SK-N-SH (cell line): ENCODE measurements around the gene RHBDL3. TPM values are rescaled to one million over a fixed set of nuclear protein-coding genes. Genes with fewer than 3 reads are reported as not detected.

Experiments
- CTCF ChIA-PET: fragments of 300-600, 350-600 bp; formaldehyde crosslinking; extraction: SDS; loops from one replicate; lab custom pipeline; 2021; lab: Yijun Ruan, JAX
- POLR2A ChIA-PET: fragments of 350-600 bp; sonication (Branson Sonifier 250); formaldehyde crosslinking; extraction: SDS; loops from one replicate; lab custom pipeline; 2020; ENCODE audit warnings: antibody characterized with exemption, inconsistent platforms; lab: Yijun Ruan, JAX
- DNase-seq: peaks from one replicate; pipeline ENCODE4 v3.0.0; 2012
- H2AFZ ChIP-seq: fragments of 200-600 bp; sonication (generic); 2 replicates; pipeline ENCODE4 v1.8.1; 2016; ENCODE audit warnings: antibody characterized with exemption, mild to moderate bottlenecking, low read depth
- H3F3A ChIP-seq: fragments of 200-600 bp; sonication (generic); replicated peaks from 2 replicates; pipeline ENCODE3; 2016; ENCODE audit warnings: antibody characterized with exemption, mild to moderate bottlenecking; ENCODE audit not compliant: insufficient read depth
- H3K27ac ChIP-seq, 2 experiments: fragments of 200-500 bp in 1 of 2; fragments of 200-600 bp in 1 of 2; sonication (Bioruptor generic) in 1 of 2; sonication (generic), shearing (Covaris generic) in 1 of 2; 2 replicates each; pipeline versions ENCODE4 v1.5.1 to v1.6.1; 2014 to 2016; ENCODE audit warnings: low read depth in 2 of 2, inconsistent platforms in 1 of 2, low read length in 1 of 2, mild to moderate bottlenecking in 1 of 2, mixed read lengths in 1 of 2
- H3K27me3 ChIP-seq: fragments of 200-600 bp; sonication (generic), shearing (Covaris generic); 2 replicates; pipeline ENCODE4 v1.6.1; 2016; ENCODE audit warnings: mixed run types; ENCODE audit not compliant: insufficient read depth
- H3K36me3 ChIP-seq, 2 experiments: fragments of 200-500 bp in 1 of 2; fragments of 200-600 bp in 1 of 2; sonication (Bioruptor generic) in 1 of 2; sonication (generic) in 1 of 2; replicated peaks in 1 of 2; 2 replicates each; pipeline versions ENCODE3 to v1.5.1; 2014 to 2016; ENCODE audit warnings: low read length in 1 of 2, mild to moderate bottlenecking in 1 of 2; ENCODE audit not compliant: insufficient read depth in 2 of 2, control insufficient read depth in 1 of 2
- H3K4me1 ChIP-seq, 2 experiments: fragments of 200-500 bp in 1 of 2; fragments of 200-600 bp in 1 of 2; sonication (Bioruptor generic) in 1 of 2; sonication (generic), shearing (Covaris generic) in 1 of 2; 2 replicates each; pipeline versions ENCODE4 v1.5.1 to v1.6.1; 2014 to 2016; ENCODE audit warnings: low read depth in 1 of 2, low read length in 1 of 2, mixed run types in 1 of 2; ENCODE audit not compliant: insufficient read depth in 2 of 2, control insufficient read depth in 1 of 2
- H3K4me2 ChIP-seq: fragments of 200-600 bp; sonication (generic), shearing (Covaris generic); 2 replicates; pipeline ENCODE4 v1.6.1; 2017; ENCODE audit warnings: mixed run types
- H3K4me3 ChIP-seq, 2 experiments: fragments of 200-500 bp in 1 of 2; fragments of 200-600 bp in 1 of 2; sonication (Bioruptor generic) in 1 of 2; sonication (generic), shearing (Covaris generic) in 1 of 2; 2 replicates each; pipeline versions ENCODE4 v1.5.1 to v1.8.1; 2014 to 2016; ENCODE audit warnings: low read depth in 2 of 2, inconsistent platforms in 1 of 2, low read length in 1 of 2, mild to moderate bottlenecking in 1 of 2, mixed read lengths in 1 of 2, moderate library complexity in 1 of 2
- H3K79me2 ChIP-seq: fragments of 200-600 bp; sonication (generic); 2 replicates; pipeline ENCODE4 v1.8.1; 2017; ENCODE audit warnings: mild to moderate bottlenecking; ENCODE audit not compliant: insufficient read depth
- H3K9ac ChIP-seq: fragments of 200-600 bp; sonication (generic); 2 replicates; pipeline ENCODE4 v1.6.1; 2017; ENCODE audit warnings: mixed run types
- H3K9me2 ChIP-seq: fragments of 200-600 bp; sonication (generic); 2 replicates; pipeline ENCODE4 v1.6.1; 2017; ENCODE audit warnings: mixed run types
- H3K9me3 ChIP-seq: fragments of 200-600 bp; sonication (generic); 2 replicates; pipeline ENCODE4 v1.6.1; 2017; ENCODE audit warnings: mixed run types, mild to moderate bottlenecking, moderate library complexity
- H4K20me1 ChIP-seq: fragments of 200-600 bp; sonication (generic); 2 replicates; pipeline ENCODE4 v1.6.1; 2017; ENCODE audit warnings: mild to moderate bottlenecking, mixed run types; ENCODE audit not compliant: insufficient read depth
- CHD2 ChIP-seq: fragments of 150-350 bp; IDR thresholded peaks from 2 replicates; pipeline ENCODE4 v1.6.1; 2018; ENCODE audit warnings: low read length; ENCODE audit not compliant: partially characterized antibody
- ELF1 ChIP-seq: IDR thresholded peaks from 2 replicates; pipeline ENCODE4 v1.4.0; 2012
- EZH2phosphoT487 ChIP-seq: fragments of 200-600 bp; sonication (generic); IDR thresholded peaks from 2 replicates; pipeline ENCODE4 v1.6.1; 2017; ENCODE audit warnings: low read depth, mixed run types, mild to moderate bottlenecking, antibody characterized with exemption, moderate library complexity, borderline replicate concordance
- FOSL2 ChIP-seq: IDR thresholded peaks from 2 replicates; pipeline ENCODE4 v1.4.0; 2012; ENCODE audit warnings: low read depth, mild to moderate bottlenecking, moderate library complexity, borderline replicate concordance
- FOXJ3 ChIP-seq: sonication (generic); formaldehyde crosslinking; IDR thresholded peaks from 2 replicates; pipeline ENCODE4 v1.5.1; 2020; ENCODE audit warnings: mild to moderate bottlenecking, missing genetic modification reagents
- FOXM1 ChIP-seq: IDR thresholded peaks from 2 replicates; pipeline ENCODE4 v1.4.0; 2012; ENCODE audit warnings: low read depth, mild to moderate bottlenecking
- JUND ChIP-seq: IDR thresholded peaks from 2 replicates; pipeline ENCODE4 v1.4.0; 2012
- MAX ChIP-seq: IDR thresholded peaks from 2 replicates; pipeline ENCODE4 v1.4.0; 2012; ENCODE audit warnings: low read depth
- NFIC ChIP-seq: IDR thresholded peaks from 2 replicates; pipeline ENCODE4 v1.4.0; 2012; ENCODE audit warnings: borderline replicate concordance
- NRF1 ChIP-seq: IDR thresholded peaks from 2 replicates; pipeline ENCODE4 v1.6.1; 2012; ENCODE audit warnings: low read depth, mild to moderate bottlenecking, low read length
- RAD21 ChIP-seq: IDR thresholded peaks from 2 replicates; pipeline ENCODE4 v1.6.1; 2012; ENCODE audit warnings: mild to moderate bottlenecking, low read length
- RXRA ChIP-seq: IDR thresholded peaks from 2 replicates; pipeline ENCODE4 v1.4.0; 2012; ENCODE audit warnings: low read depth, mild to moderate bottlenecking, borderline replicate concordance
- SIN3A ChIP-seq: IDR thresholded peaks from 2 replicates; pipeline ENCODE4 v1.6.1; 2012; ENCODE audit warnings: low read depth, mild to moderate bottlenecking, low read length, moderate library complexity, borderline replicate concordance
- TCF12 ChIP-seq: IDR thresholded peaks from 2 replicates; pipeline ENCODE4 v1.4.0; 2012
- TEAD4 ChIP-seq: IDR thresholded peaks from 2 replicates; pipeline ENCODE4 v1.4.0; 2012; ENCODE audit warnings: mild to moderate bottlenecking, borderline replicate concordance; ENCODE audit not compliant: insufficient read depth
- YY1 ChIP-seq: IDR thresholded peaks from 2 replicates; pipeline ENCODE4 v1.4.0; 2012; ENCODE audit warnings: low read depth, mild to moderate bottlenecking
- WGBS: methylation state at CpG from one replicate; pipeline ENCODE4 v1.1.6; 2017; ENCODE audit warnings: low lambda C conversion rate; 5-methylcytosine and 5-hydroxymethylcytosine counted together
- polyA plus RNA-seq, 3 experiments: library from polyadenylated mRNA; depleted of rRNA; stranded (reverse); fragments of >200 nt; gene quantifications; 2 replicates each; pipeline ENCODE4 v1.2.3, GENCODE V29; 2012
- TF ChIP-seq, protein P1 (sequence below): IDR thresholded peaks from 2 replicates; pipeline ENCODE4 v1.4.0; 2012; ENCODE audit warnings: low read depth, borderline replicate concordance
- TF ChIP-seq, protein P2 (sequence below): IDR thresholded peaks from 2 replicates; pipeline ENCODE4; 2012
- TF ChIP-seq, protein P3 (sequence below): fragments of 200-600 bp; sonication (generic); IDR thresholded peaks from 2 replicates; pipeline ENCODE4 v1.6.1; 2017; ENCODE audit warnings: antibody characterized with exemption, mild to moderate bottlenecking, moderate library complexity

The RHBDL3 gene
- polyA plus RNA-seq, 1 of the 3 experiments (the other 2 are of a cell fraction), result 0.72 TPM

DNA sequence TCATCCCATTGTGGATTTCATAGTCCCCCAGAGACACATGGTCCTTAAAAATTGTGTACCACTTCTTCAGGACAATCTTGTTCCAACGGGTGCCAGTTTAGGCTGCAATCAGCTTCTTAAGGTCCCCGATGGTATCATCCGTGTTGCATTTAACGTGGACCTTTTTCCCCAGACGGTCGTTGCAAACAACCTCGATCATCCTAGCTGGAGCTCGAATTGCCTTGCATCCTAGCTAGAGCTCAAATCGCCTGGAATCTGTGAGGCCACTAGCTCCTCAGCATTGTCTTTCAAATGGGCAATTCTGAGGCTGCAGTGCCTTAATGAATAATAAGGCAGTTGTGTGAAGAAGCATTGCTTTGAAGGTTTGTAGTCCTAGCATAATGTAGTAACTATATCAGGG lies 37.7 kb upstream of the RHBDL3 start:
- no peak for TF ChIP-seq FOSL2
- no peak for TF ChIP-seq JUND
- TF ChIP-seq FOXM1, result no peak
- no peak for TF ChIP-seq CHD2
- TF ChIP-seq NFIC, result no peak
- no peak for TF ChIP-seq SIN3A
- TF ChIP-seq, protein P1, sequence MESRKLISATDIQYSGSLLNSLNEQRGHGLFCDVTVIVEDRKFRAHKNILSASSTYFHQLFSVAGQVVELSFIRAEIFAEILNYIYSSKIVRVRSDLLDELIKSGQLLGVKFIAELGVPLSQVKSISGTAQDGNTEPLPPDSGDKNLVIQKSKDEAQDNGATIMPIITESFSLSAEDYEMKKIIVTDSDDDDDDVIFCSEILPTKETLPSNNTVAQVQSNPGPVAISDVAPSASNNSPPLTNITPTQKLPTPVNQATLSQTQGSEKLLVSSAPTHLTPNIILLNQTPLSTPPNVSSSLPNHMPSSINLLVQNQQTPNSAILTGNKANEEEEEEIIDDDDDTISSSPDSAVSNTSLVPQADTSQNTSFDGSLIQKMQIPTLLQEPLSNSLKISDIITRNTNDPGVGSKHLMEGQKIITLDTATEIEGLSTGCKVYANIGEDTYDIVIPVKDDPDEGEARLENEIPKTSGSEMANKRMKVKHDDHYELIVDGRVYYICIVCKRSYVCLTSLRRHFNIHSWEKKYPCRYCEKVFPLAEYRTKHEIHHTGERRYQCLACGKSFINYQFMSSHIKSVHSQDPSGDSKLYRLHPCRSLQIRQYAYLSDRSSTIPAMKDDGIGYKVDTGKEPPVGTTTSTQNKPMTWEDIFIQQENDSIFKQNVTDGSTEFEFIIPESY, result no peak
- TF ChIP-seq YY1, result no peak
- TF ChIP-seq, protein P2, sequence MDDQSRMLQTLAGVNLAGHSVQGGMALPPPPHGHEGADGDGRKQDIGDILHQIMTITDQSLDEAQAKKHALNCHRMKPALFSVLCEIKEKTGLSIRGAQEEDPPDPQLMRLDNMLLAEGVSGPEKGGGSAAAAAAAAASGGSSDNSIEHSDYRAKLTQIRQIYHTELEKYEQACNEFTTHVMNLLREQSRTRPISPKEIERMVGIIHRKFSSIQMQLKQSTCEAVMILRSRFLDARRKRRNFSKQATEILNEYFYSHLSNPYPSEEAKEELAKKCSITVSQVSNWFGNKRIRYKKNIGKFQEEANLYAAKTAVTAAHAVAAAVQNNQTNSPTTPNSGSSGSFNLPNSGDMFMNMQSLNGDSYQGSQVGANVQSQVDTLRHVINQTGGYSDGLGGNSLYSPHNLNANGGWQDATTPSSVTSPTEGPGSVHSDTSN, result no peak
- no peak for TF ChIP-seq MAX
- no peak for TF ChIP-seq RXRA
- no peak for TF ChIP-seq ELF1
- no peak for TF ChIP-seq NRF1
- TF ChIP-seq TCF12, result no peak
- TF ChIP-seq, protein P3, sequence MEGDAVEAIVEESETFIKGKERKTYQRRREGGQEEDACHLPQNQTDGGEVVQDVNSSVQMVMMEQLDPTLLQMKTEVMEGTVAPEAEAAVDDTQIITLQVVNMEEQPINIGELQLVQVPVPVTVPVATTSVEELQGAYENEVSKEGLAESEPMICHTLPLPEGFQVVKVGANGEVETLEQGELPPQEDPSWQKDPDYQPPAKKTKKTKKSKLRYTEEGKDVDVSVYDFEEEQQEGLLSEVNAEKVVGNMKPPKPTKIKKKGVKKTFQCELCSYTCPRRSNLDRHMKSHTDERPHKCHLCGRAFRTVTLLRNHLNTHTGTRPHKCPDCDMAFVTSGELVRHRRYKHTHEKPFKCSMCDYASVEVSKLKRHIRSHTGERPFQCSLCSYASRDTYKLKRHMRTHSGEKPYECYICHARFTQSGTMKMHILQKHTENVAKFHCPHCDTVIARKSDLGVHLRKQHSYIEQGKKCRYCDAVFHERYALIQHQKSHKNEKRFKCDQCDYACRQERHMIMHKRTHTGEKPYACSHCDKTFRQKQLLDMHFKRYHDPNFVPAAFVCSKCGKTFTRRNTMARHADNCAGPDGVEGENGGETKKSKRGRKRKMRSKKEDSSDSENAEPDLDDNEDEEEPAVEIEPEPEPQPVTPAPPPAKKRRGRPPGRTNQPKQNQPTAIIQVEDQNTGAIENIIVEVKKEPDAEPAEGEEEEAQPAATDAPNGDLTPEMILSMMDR, result no peak
- TF ChIP-seq EZH2phosphoT487, result no peak
- TF ChIP-seq RAD21, result no peak
- TF ChIP-seq TEAD4, result no peak
- no peak for TF ChIP-seq FOXJ3
- TF ChIP-seq, all 33 proteins: peak for 0
- H3K9me2 ChIP-seq, result no peaks in the 10 kb centered on the region
- no peaks in the 10 kb centered on the region for H3K4me1 ChIP-seq
- no peak overlapping the region for H3K9ac ChIP-seq
- no peak overlapping the region for H3K27ac ChIP-seq
- CTCF ChIA-PET, result no interaction called here
- no peak overlapping the region for H3K4me3 ChIP-seq
- WGBS, result 94% methylated on average over 9 of the region's 9 CpGs
- H3F3A ChIP-seq, result peaks cover 2% of the 10 kb centered on the region
- no peak for DNase-seq
- no peaks in the 10 kb centered on the region for H3K9me3 ChIP-seq
- H2AFZ ChIP-seq, result no peak overlapping the region
- H3K27me3 ChIP-seq, result no peaks in the 10 kb centered on the region
- peaks cover 4 to 20% of the 10 kb centered on the region in 2 experiments for H3K36me3 ChIP-seq
- H3K4me2 ChIP-seq, result no peak overlapping the region
- H4K20me1 ChIP-seq, result no peaks in the 10 kb centered on the region
- H3K79me2 ChIP-seq, result no peaks in the 10 kb centered on the region
- POLR2A ChIA-PET, result no interaction called here
